HEK293 (cell line): ENCODE measurements around the gene GNB1L.

Experiments
- CTCF ChIA-PET: fragments of 350-600 bp; formaldehyde crosslinking; extraction: SDS; loops from one replicate; lab custom pipeline; 2021; ENCODE audit warnings: antibody characterized with exemption; lab: Yijun Ruan, JAX
- POLR2A ChIA-PET: fragments of 300-600 bp; formaldehyde crosslinking; extraction: SDS; loops from one replicate; lab custom pipeline; 2020; ENCODE audit warnings: antibody characterized with exemption, inconsistent platforms; lab: Yijun Ruan, JAX
- H3K27ac ChIP-seq: fragments of 200-500 bp; sonication (Bioruptor generic); 2 replicates; pipeline ENCODE4 v1.5.1; 2014; ENCODE audit warnings: low read depth, low read length, control low read depth, inconsistent platforms; ENCODE audit errors: extremely low read depth
- H3K36me3 ChIP-seq, 2 experiments: fragments of 200-500 bp in 1 of 2; sonication (Bioruptor generic) in 1 of 2; 1 replicate in 1 of 2; 2 replicates in 1 of 2; pipeline ENCODE4 v1.5.1; 2014 to 2017; ENCODE audit warnings: inconsistent platforms in 2 of 2, low read length in 2 of 2; ENCODE audit not compliant: control insufficient read depth in 2 of 2, insufficient read depth in 1 of 2
- H3K4me1 ChIP-seq: fragments of 200-500 bp; sonication (Bioruptor generic); 2 replicates; pipeline ENCODE4 v1.5.1; 2014; ENCODE audit warnings: mild to moderate bottlenecking, low read length, inconsistent platforms; ENCODE audit not compliant: control insufficient read depth, insufficient read depth
- H3K4me3 ChIP-seq: 2 replicates; pipeline ENCODE4 v1.5.1; 2011; ENCODE audit warnings: low read depth, mild to moderate bottlenecking, control low read depth, low read length, moderate library complexity
- H3K9me3 ChIP-seq: fragments of 200-500 bp; sonication (Bioruptor generic); 2 replicates; pipeline ENCODE4 v1.5.1; 2014; ENCODE audit warnings: low read depth, low read length, inconsistent platforms; ENCODE audit not compliant: control insufficient read depth, insufficient read depth
- HOXD13 ChIP-seq: sonication (generic); formaldehyde crosslinking; IDR thresholded peaks from 2 replicates; pipeline ENCODE4 v1.8.0; 2022; ENCODE audit warnings: missing genetic modification reagents, borderline replicate concordance
- PRDM1 ChIP-seq: fragments of 450-650 bp; formaldehyde crosslinking; IDR thresholded peaks from 2 replicates; pipeline ENCODE4; 2016; ENCODE audit warnings: missing biosample characterization, missing genetic modification characterization
- PRDM4 ChIP-seq: fragments of 450-650 bp; formaldehyde crosslinking; IDR thresholded peaks from 2 replicates; pipeline ENCODE4 v1.5.1; 2017; ENCODE audit warnings: missing biosample characterization, missing genetic modification characterization
- REPIN1 ChIP-seq: fragments of 450-650 bp; formaldehyde crosslinking; IDR thresholded peaks from 2 replicates; pipeline ENCODE4 v1.5.1; 2017; ENCODE audit warnings: missing biosample characterization, missing genetic modification characterization, low read depth
- SETDB1 ChIP-seq: IDR thresholded peaks from one replicate; pipeline ENCODE4 v1.6.1; 2017; ENCODE audit warnings: mild to moderate bottlenecking, low read length, moderate library complexity, mixed read lengths; ENCODE audit not compliant: insufficient read length
- TCF7L2 ChIP-seq: IDR thresholded peaks from 2 replicates; pipeline ENCODE4 v1.6.1; 2011; ENCODE audit warnings: low read depth, mild to moderate bottlenecking, inconsistent platforms, low read length, moderate library complexity, borderline replicate concordance
- ZBTB20 ChIP-seq: fragments of 450-650 bp; formaldehyde crosslinking; IDR thresholded peaks from 2 replicates; pipeline ENCODE4 v1.5.1; 2016; ENCODE audit warnings: missing biosample characterization, missing genetic modification characterization
- ZNF133 ChIP-seq: fragments of 450-650 bp; formaldehyde crosslinking; IDR thresholded peaks from 2 replicates; pipeline ENCODE4 v1.5.1; 2016; ENCODE audit warnings: missing biosample characterization, missing genetic modification characterization
- ZNF157 ChIP-seq: fragments of 450-650 bp; formaldehyde crosslinking; IDR thresholded peaks from 2 replicates; pipeline ENCODE4 v1.5.1; 2016; ENCODE audit warnings: missing biosample characterization, missing genetic modification characterization
- ZNF16 ChIP-seq: fragments of 450-650 bp; formaldehyde crosslinking; IDR thresholded peaks from 2 replicates; pipeline ENCODE4 v1.5.1; 2016; ENCODE audit warnings: low read depth, missing biosample characterization, missing genetic modification characterization
- ZNF169 ChIP-seq: fragments of 450-650 bp; formaldehyde crosslinking; IDR thresholded peaks from 2 replicates; pipeline ENCODE4 v1.5.1; 2016; ENCODE audit warnings: missing biosample characterization, missing genetic modification characterization
- ZNF174 ChIP-seq: fragments of 450-650 bp; formaldehyde crosslinking; IDR thresholded peaks from 2 replicates; pipeline ENCODE4 v1.5.0; 2017; ENCODE audit warnings: missing biosample characterization, mild to moderate bottlenecking, missing genetic modification characterization
- ZNF214 ChIP-seq: fragments of 450-650 bp; formaldehyde crosslinking; IDR thresholded peaks from 2 replicates; pipeline ENCODE4 v1.5.1; 2017; ENCODE audit warnings: missing biosample characterization, mild to moderate bottlenecking, missing genetic modification characterization, borderline replicate concordance
- ZNF341 ChIP-seq: fragments of 450-650 bp; formaldehyde crosslinking; IDR thresholded peaks from 2 replicates; pipeline ENCODE4; 2016; ENCODE audit warnings: low read depth, missing biosample characterization, missing genetic modification characterization
- ZNF354C ChIP-seq: fragments of 450-650 bp; formaldehyde crosslinking; IDR thresholded peaks from 2 replicates; pipeline ENCODE4 v1.5.1; 2016; ENCODE audit warnings: missing biosample characterization, missing genetic modification characterization, low read depth, borderline replicate concordance
- ZNF404 ChIP-seq: fragments of 450-650 bp; formaldehyde crosslinking; IDR thresholded peaks from 2 replicates; pipeline ENCODE4 v1.5.1; 2017; ENCODE audit warnings: missing biosample characterization, missing genetic modification characterization
- ZNF521 ChIP-seq: fragments of 450-650 bp; formaldehyde crosslinking; IDR thresholded peaks from 2 replicates; pipeline ENCODE4 v1.5.1; 2017; ENCODE audit warnings: missing biosample characterization, mild to moderate bottlenecking, missing genetic modification characterization
- ZNF558 ChIP-seq: fragments of 450-650 bp; formaldehyde crosslinking; IDR thresholded peaks from 2 replicates; pipeline ENCODE4 v1.5.1; 2016; ENCODE audit warnings: missing biosample characterization, missing genetic modification characterization
- ZNF664 ChIP-seq: fragments of 450-650 bp; formaldehyde crosslinking; IDR thresholded peaks from 2 replicates; pipeline ENCODE4 v1.5.1; 2016; ENCODE audit warnings: missing biosample characterization, missing genetic modification characterization
- ZNF670 ChIP-seq: fragments of 450-650 bp; formaldehyde crosslinking; IDR thresholded peaks from 2 replicates; pipeline ENCODE4 v1.5.1; 2016; ENCODE audit warnings: missing biosample characterization, missing genetic modification characterization, low read depth
- ZNF704 ChIP-seq: fragments of 450-650 bp; formaldehyde crosslinking; IDR thresholded peaks from 2 replicates; pipeline ENCODE4 v1.5.1; 2016; ENCODE audit warnings: missing biosample characterization, missing genetic modification characterization

The GNB1L gene

GRCh38 chr22:19795617-19796008 is 59.1 kb downstream of the GNB1L start:
- H3K36me3 ChIP-seq, result peaks cover 0 to 18% of the 10 kb centered on the region in 2 experiments; a peak in 1 of 3 replicates
- H3K9me3 ChIP-seq, result no peaks in the 10 kb centered on the region
- TF ChIP-seq ZNF558 (tag by site-specific recombination) (no peak), REPIN1 (tag by site-specific recombination) (no peak), HOXD13 (CRISPR knock-in tag) (no peak), ZNF704 (tag by site-specific recombination) (no peak), ZNF354C (tag by site-specific recombination) (no peak), ZNF521 (tag by site-specific recombination) (no peak), ZNF670 (tag by site-specific recombination) (no peak), ZNF174 (no peak), ZNF157 (tag by site-specific recombination) (no peak), ZBTB20 (tag by site-specific recombination) (no peak), TCF7L2 (no peak), ZNF16 (tag by site-specific recombination) (no peak), PRDM1 (tag by site-specific recombination) (no peak), ZNF664 (tag by site-specific recombination) (no peak), ZNF341 (tag by site-specific recombination) (no peak), ZNF133 (tag by site-specific recombination) (no peak), ZNF169 (no peak), ZNF214 (tag by site-specific recombination) (no peak), ZNF404 (tag by site-specific recombination) (no peak), SETDB1 (no peak)
- no peaks in the 10 kb centered on the region for H3K4me1 ChIP-seq
- no peak overlapping the region for H3K27ac ChIP-seq
- POLR2A ChIA-PET, result no interaction called here
- H3K4me3 ChIP-seq, result no peak overlapping the region
- CTCF ChIA-PET, result interaction anchor here (0.7 kb wide), 1 partner anchor 42 kb away, joined by 3 read pairs; no protein-coding TSS in a partner anchor

DNA sequence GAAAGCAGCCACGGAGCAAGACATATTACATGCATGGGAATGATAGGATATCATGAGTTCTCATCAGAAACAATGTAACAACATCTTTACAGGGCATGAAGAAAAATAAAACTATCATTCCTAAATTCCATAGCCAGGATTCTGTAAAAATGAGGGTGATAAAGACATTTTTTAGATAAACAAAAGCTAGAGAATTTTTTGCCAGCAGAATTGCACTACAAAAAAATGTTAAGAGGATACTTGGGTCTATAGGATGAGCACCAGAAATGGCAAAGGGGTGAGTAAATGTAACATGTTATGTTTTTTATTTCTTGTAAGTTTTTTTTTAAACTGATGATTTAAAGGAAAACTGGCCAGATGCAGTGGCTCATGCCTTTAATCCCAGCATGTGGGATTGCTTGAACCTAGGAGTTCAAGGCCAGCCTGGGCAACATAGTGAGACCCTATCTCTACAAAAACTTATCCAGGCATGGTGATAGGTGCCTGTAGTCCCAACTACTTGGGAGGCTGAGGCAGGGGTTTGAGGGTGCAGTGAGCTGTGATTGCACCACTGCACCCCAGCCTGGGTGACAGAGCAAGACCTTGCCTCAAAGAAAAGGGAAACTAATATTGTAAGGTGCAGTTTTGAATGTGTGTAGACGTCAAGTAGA is 60.9 kb downstream of the GNB1L start:
- POLR2A ChIA-PET, result no interaction called here
- H3K36me3 ChIP-seq, result peaks cover 0 to 10% of the 10 kb centered on the region in 2 experiments; a peak in 1 of 3 replicates

More for the DNA sequence above, 60.9 kb downstream of the GNB1L start:
- no peaks in the 10 kb centered on the region for H3K4me1 ChIP-seq
- no peak overlapping the region for H3K4me3 ChIP-seq
- no peaks in the 10 kb centered on the region for H3K9me3 ChIP-seq
- no peak for TF ChIP-seq PRDM4 (tag by site-specific recombination)
- CTCF ChIA-PET, result no interaction called here
- H3K27ac ChIP-seq, result no peak overlapping the region
